HEK293T (cell line): Measurements from ENCODE around the gene C8B.

Source experiments
- CTCF ChIA-PET: fragments of 350-600 bp; formaldehyde crosslinking; extraction: SDS; loops from one replicate; lab custom pipeline; 2021; ENCODE audit warnings: antibody characterized with exemption, inconsistent platforms; lab: Yijun Ruan, JAX
- POLR2A ChIA-PET: fragments of 350-600 bp; formaldehyde crosslinking; extraction: SDS; loops from one replicate; lab custom pipeline; 2020; ENCODE audit warnings: antibody characterized with exemption, inconsistent platforms; lab: Yijun Ruan, JAX
- DNase-seq: peaks from one replicate; pipeline ENCODE4 v3.0.0; 2012; ENCODE audit warnings: mixed read lengths; ENCODE audit errors: extremely low spot score
- ARNT ChIP-seq: fragments of 450-650 bp; IDR thresholded peaks from 2 replicates; pipeline ENCODE4 v1.6.1; 2017; ENCODE audit warnings: mild to moderate bottlenecking
- BHLHE40 ChIP-seq: fragments of 450-650 bp; IDR thresholded peaks from 2 replicates; pipeline ENCODE4 v1.6.1; 2016; ENCODE audit warnings: mild to moderate bottlenecking, moderate library complexity, borderline replicate concordance
- CTBP1 ChIP-seq: fragments of 450-650 bp; IDR thresholded peaks from 2 replicates; pipeline ENCODE4 v1.6.1; 2016; ENCODE audit warnings: borderline replicate concordance
- ELF4 ChIP-seq: fragments of 450-650 bp; IDR thresholded peaks from 2 replicates; pipeline ENCODE4 v1.6.1; 2017; ENCODE audit warnings: antibody characterized with exemption
- FOXA1 ChIP-seq: fragments of 450-650 bp; IDR thresholded peaks from 2 replicates; pipeline ENCODE4 v1.6.1; 2016; ENCODE audit warnings: mild to moderate bottlenecking
- FOXK2 ChIP-seq: fragments of 450-650 bp; IDR thresholded peaks from 2 replicates; pipeline ENCODE4 v1.6.1; 2016; ENCODE audit warnings: mild to moderate bottlenecking
- FOXM1 ChIP-seq: fragments of 450-650 bp; IDR thresholded peaks from 2 replicates; pipeline ENCODE4 v1.6.1; 2017; ENCODE audit warnings: mild to moderate bottlenecking, borderline replicate concordance
- HDGF ChIP-seq: fragments of 450-650 bp; IDR thresholded peaks from 2 replicates; pipeline ENCODE4 v1.6.1; 2017; ENCODE audit warnings: antibody characterized with exemption, borderline replicate concordance
- L3MBTL2 ChIP-seq: fragments of 450-650 bp; conservative IDR thresholded peaks from 2 replicates; pipeline ENCODE4 v1.6.1; 2016; ENCODE audit warnings: mild to moderate bottlenecking
- LEF1 ChIP-seq: fragments of 450-650 bp; IDR thresholded peaks from 2 replicates; pipeline ENCODE4 v1.6.1; 2017; ENCODE audit warnings: mild to moderate bottlenecking, borderline replicate concordance
- NFRKB ChIP-seq: fragments of 450-650 bp; IDR thresholded peaks from 2 replicates; pipeline ENCODE4 v1.6.1; 2016; ENCODE audit warnings: mild to moderate bottlenecking, moderate library complexity
- PKNOX1 ChIP-seq: fragments of 450-650 bp; IDR thresholded peaks from 2 replicates; pipeline ENCODE4 v1.6.1; 2016
- SP1 ChIP-seq: fragments of 450-650 bp; IDR thresholded peaks from 2 replicates; pipeline ENCODE4 v1.6.1; 2017
- SUZ12 ChIP-seq: fragments of 450-650 bp; IDR thresholded peaks from 2 replicates; pipeline ENCODE4 v1.6.1; 2016; ENCODE audit warnings: mild to moderate bottlenecking
- TARDBP ChIP-seq: fragments of 450-650 bp; IDR thresholded peaks from 2 replicates; pipeline ENCODE4 v1.6.1; 2016
- ZNF384 ChIP-seq: fragments of 450-650 bp; IDR thresholded peaks from 2 replicates; pipeline ENCODE4 v1.6.1; 2016

The C8B gene

GRCh38 chr1:56908619-56909221 lies 57.1 kb downstream of the C8B start:
- no peak for DNase-seq
- ChIA-PET POLR2A (no interaction called here), CTCF (no interaction called here)
- TF ChIP-seq PKNOX1 = no peak
- no peak for TF ChIP-seq LEF1
- no peak for TF ChIP-seq L3MBTL2

GRCh38 chr1:56905667-56906066 lies 60.1 kb downstream of the C8B start:
- TF ChIP-seq FOXM1 (no peak), LEF1 (no peak), SUZ12 (no peak), TARDBP (no peak), FOXK2 (no peak), HDGF (no peak), CTBP1 (no peak), L3MBTL2 (no peak), ELF4 (no peak)
- DNase-seq = no peak
- ChIA-PET POLR2A (no interaction called here), CTCF (interaction anchor here (0.6 kb wide), 1 partner anchor 424 kb away, joined by 3 read pairs; no protein-coding TSS in a partner anchor)

GRCh38 chr1:56904663-56905397 lies 61.0 kb downstream of the C8B start:
- no peak for DNase-seq
- TF ChIP-seq FOXK2 (no peak), ARNT (no peak), LEF1 (no peak), TARDBP (no peak), BHLHE40 (no peak), NFRKB (no peak), CTBP1 (no peak), HDGF (no peak), PKNOX1 (no peak), L3MBTL2 (no peak), ELF4 (no peak), FOXM1 (no peak), ZNF384 (no peak), SUZ12 (no peak), SP1 (no peak), FOXA1 (no peak)
- ChIA-PET CTCF (no interaction called here), POLR2A (no interaction called here)

GRCh38 chr1:56903778-56904177 lies 62.0 kb downstream of the C8B start:
- POLR2A ChIA-PET = no interaction called here
- TF ChIP-seq L3MBTL2 (no peak), ZNF384 (no peak), ARNT (no peak), HDGF (no peak)
- no peak for DNase-seq
- CTCF ChIA-PET = no interaction called here

GRCh38 chr1:56901716-56902115 lies 64.1 kb downstream of the C8B start:
- TF ChIP-seq NFRKB = no peak
- TF ChIP-seq HDGF = no peak
- TF ChIP-seq BHLHE40 = no peak
- TF ChIP-seq FOXM1 = no peak
- no peak for TF ChIP-seq ELF4
- TF ChIP-seq ARNT = no peak
- no peak for TF ChIP-seq TARDBP
- TF ChIP-seq PKNOX1 = no peak
- no peak for TF ChIP-seq L3MBTL2
- no peak for TF ChIP-seq CTBP1
- no peak for TF ChIP-seq ZNF384
- no peak for TF ChIP-seq FOXA1
- no peak for TF ChIP-seq SUZ12
- TF ChIP-seq LEF1 = no peak
- TF ChIP-seq SP1 = no peak
- TF ChIP-seq FOXK2 = no peak
- ChIA-PET POLR2A (no interaction called here), CTCF (no interaction called here)
- no peak for DNase-seq

- no peak for DNase-seq
- TF ChIP-seq L3MBTL2 (no peak), ELF4 (no peak)
- CTCF ChIA-PET = no interaction called here
- POLR2A ChIA-PET = no interaction called here
These were observed 66.9 kb downstream of the C8B start for GRCh38 chr1:56898879-56899278.
